HL-60 (cell line): Measurements from ENCODE around the gene SYNJ2.

Experiments
- POLR2AphosphoS5 ChIP-seq: IDR thresholded peaks from 2 replicates; pipeline ENCODE4 v1.6.1; 2012; ENCODE audit warnings: low read depth
- SPI1 ChIP-seq: IDR thresholded peaks from 2 replicates; pipeline ENCODE4 v1.6.1; 2012; ENCODE audit warnings: low read depth, mild to moderate bottlenecking, borderline replicate concordance
- TF ChIP-seq, protein P1 (sequence below): IDR thresholded peaks from one replicate; pipeline ENCODE4 v1.5.1; 2011; ENCODE audit warnings: low read length, control low read depth, inconsistent platforms; ENCODE audit not compliant: insufficient read depth
- TF ChIP-seq, protein P2 (sequence below): IDR thresholded peaks from 2 replicates; pipeline ENCODE4 v1.6.1; 2012; ENCODE audit warnings: low read depth; ENCODE audit not compliant: insufficient replicate concordance

DNA sequence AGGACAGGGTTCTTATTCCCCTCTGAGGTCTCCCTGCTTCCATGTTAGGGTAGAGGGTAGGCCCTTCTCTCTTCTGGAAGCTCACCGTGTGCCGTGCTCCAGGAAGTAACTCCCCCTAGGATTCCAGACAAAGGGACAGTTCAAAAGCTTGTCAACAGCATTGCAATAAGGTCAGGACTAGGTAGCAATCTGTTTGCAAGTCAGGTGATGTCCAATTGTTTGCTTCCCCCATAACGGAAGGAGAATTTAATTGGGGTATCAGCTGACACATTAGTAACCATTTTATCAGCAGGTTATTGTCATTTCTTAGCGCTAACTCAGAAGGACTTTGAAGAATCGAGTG, 41.9 kb downstream of the SYNJ2 start:
- TF ChIP-seq POLR2AphosphoS5 (no peak), SPI1 (no peak)
- TF ChIP-seq, protein P1, sequence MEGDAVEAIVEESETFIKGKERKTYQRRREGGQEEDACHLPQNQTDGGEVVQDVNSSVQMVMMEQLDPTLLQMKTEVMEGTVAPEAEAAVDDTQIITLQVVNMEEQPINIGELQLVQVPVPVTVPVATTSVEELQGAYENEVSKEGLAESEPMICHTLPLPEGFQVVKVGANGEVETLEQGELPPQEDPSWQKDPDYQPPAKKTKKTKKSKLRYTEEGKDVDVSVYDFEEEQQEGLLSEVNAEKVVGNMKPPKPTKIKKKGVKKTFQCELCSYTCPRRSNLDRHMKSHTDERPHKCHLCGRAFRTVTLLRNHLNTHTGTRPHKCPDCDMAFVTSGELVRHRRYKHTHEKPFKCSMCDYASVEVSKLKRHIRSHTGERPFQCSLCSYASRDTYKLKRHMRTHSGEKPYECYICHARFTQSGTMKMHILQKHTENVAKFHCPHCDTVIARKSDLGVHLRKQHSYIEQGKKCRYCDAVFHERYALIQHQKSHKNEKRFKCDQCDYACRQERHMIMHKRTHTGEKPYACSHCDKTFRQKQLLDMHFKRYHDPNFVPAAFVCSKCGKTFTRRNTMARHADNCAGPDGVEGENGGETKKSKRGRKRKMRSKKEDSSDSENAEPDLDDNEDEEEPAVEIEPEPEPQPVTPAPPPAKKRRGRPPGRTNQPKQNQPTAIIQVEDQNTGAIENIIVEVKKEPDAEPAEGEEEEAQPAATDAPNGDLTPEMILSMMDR: no peak
- TF ChIP-seq, protein P2, sequence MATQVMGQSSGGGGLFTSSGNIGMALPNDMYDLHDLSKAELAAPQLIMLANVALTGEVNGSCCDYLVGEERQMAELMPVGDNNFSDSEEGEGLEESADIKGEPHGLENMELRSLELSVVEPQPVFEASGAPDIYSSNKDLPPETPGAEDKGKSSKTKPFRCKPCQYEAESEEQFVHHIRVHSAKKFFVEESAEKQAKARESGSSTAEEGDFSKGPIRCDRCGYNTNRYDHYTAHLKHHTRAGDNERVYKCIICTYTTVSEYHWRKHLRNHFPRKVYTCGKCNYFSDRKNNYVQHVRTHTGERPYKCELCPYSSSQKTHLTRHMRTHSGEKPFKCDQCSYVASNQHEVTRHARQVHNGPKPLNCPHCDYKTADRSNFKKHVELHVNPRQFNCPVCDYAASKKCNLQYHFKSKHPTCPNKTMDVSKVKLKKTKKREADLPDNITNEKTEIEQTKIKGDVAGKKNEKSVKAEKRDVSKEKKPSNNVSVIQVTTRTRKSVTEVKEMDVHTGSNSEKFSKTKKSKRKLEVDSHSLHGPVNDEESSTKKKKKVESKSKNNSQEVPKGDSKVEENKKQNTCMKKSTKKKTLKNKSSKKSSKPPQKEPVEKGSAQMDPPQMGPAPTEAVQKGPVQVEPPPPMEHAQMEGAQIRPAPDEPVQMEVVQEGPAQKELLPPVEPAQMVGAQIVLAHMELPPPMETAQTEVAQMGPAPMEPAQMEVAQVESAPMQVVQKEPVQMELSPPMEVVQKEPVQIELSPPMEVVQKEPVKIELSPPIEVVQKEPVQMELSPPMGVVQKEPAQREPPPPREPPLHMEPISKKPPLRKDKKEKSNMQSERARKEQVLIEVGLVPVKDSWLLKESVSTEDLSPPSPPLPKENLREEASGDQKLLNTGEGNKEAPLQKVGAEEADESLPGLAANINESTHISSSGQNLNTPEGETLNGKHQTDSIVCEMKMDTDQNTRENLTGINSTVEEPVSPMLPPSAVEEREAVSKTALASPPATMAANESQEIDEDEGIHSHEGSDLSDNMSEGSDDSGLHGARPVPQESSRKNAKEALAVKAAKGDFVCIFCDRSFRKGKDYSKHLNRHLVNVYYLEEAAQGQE: no peak
